Measurements from ENCODE around the gene USP46.

GRCh38 chr4:52680381-52680780 is 21.3 kb upstream of the USP46 start:
- no peak for TF ChIP-seq EZH2phosphoT487 (IDR thresholded peaks at IDR 0.05; ENCODE audit: low read depth, severe bottlenecking, unreplicated experiment)
- no peak for TF ChIP-seq EZH2 (IDR thresholded peaks at IDR 0.05; ENCODE audit: borderline replicate concordance)

Measured in hepatocyte (in vitro differentiated cells).